Uterus (tissue), 2 donors: ENCODE measurements around the gene SMAD4.

ENCODE experiments used
- CTCF ChIP-seq, 4 experiments: fragments of 200-600 bp in 2 of 4; fragments of 450-650 bp in 2 of 4; sonication (generic) in 2 of 4; IDR thresholded peaks; one replicate each; pipeline ENCODE4 v1.5.1; 2016 to 2019; ENCODE audit warnings: antibody characterized with exemption in 4 of 4, mild to moderate bottlenecking in 2 of 4, moderate library complexity in 1 of 4
- POLR2A ChIP-seq, 2 donors: fragments of 450-650 bp; IDR thresholded peaks; one replicate each; pipeline ENCODE4 v1.6.1; 2016; ENCODE audit warnings: antibody characterized with exemption in 2 of 2, mild to moderate bottlenecking in 1 of 2, moderate library complexity in 1 of 2

GRCh38 chr18:51044928-51045585, 15.0 kb downstream of the SMAD4 start:
- no peak for TF ChIP-seq CTCF (IDR thresholded peaks at IDR 0.05)
- no peak for TF ChIP-seq POLR2A (IDR thresholded peaks at IDR 0.05)
